Fibroblast of villous mesenchyme (primary cell): ENCODE results near the gene SPTSSB. TPM values are rescaled to one million over a fixed set of nuclear protein-coding genes. Genes with fewer than 3 reads are reported as not detected.

Source experiments
- DNase-seq: peaks from one replicate; pipeline ENCODE4 v3.0.0-alpha.2; 2010; ENCODE audit warnings: low read depth
- H3K4me3 ChIP-seq: 2 replicates; pipeline ENCODE4 v1.5.1; 2011; ENCODE audit warnings: low read depth, mild to moderate bottlenecking, low read length
- CTCF ChIP-seq: IDR thresholded peaks from 2 replicates; pipeline ENCODE4 v1.5.1; 2012; ENCODE audit warnings: low read depth, mild to moderate bottlenecking, low read length; ENCODE audit not compliant: insufficient read depth
- total RNA-seq: library from RNA; depleted of rRNA; stranded (reverse); fragments of >200 nt; gene quantifications from 2 replicates; pipeline ENCODE4 v1.2.3, GENCODE V29; 2012

Gene SPTSSB
- total RNA-seq, 1 donor, result not detected

GRCh38 chr3:161413127-161413854 is 42.0 kb upstream of the SPTSSB start:
- H3K4me3 ChIP-seq, result no peak overlapping the region
- DNase-seq, result no peak
- no peak for TF ChIP-seq CTCF

- no peak for TF ChIP-seq CTCF
- no peak overlapping the region for H3K4me3 ChIP-seq
- peak; percentile 44 for DNase-seq
These were observed 40.8 kb upstream of the SPTSSB start for GRCh38 chr3:161412123-161412522.

GRCh38 chr3:161409858-161410257 is 38.5 kb upstream of the SPTSSB start:
- DNase-seq, result no peak
- TF ChIP-seq CTCF, result no peak
- no peak overlapping the region for H3K4me3 ChIP-seq

GRCh38 chr3:161409069-161409468 is 37.8 kb upstream of the SPTSSB start:
- DNase-seq, result peak; percentile 46
- H3K4me3 ChIP-seq, result no peak overlapping the region
- TF ChIP-seq CTCF, result peak; percentile 57

- H3K4me3 ChIP-seq, result no peak overlapping the region
- no peak for TF ChIP-seq CTCF
- DNase-seq, result no peak
These were observed 35.6 kb upstream of the SPTSSB start for GRCh38 chr3:161406594-161407555.

GRCh38 chr3:161405836-161406235 is 34.5 kb upstream of the SPTSSB start:
- no peak for TF ChIP-seq CTCF
- H3K4me3 ChIP-seq, result no peak overlapping the region
- no peak for DNase-seq
